Osteoblast (primary cell): ENCODE data around the gene SLC46A1. TPM values are rescaled to one million over a fixed set of nuclear protein-coding genes. Genes with fewer than 3 reads are reported as not detected.

Experiments used
- DNase-seq: peaks from one replicate; pipeline ENCODE4 v3.0.0; 2011; ENCODE audit warnings: low spot score, mixed read lengths; ENCODE audit not compliant: insufficient read length; ENCODE audit errors: missing footprints
- H2AFZ ChIP-seq: 2 replicates; pipeline ENCODE4 v1.6.0; 2011; ENCODE audit warnings: mild to moderate bottlenecking, low read length
- H3K27ac ChIP-seq: 2 replicates; pipeline ENCODE4 v1.5.1; 2011; ENCODE audit warnings: mild to moderate bottlenecking, low read depth, low read length, moderate library complexity
- H3K27me3 ChIP-seq: 2 replicates; pipeline ENCODE4 v1.6.0; 2012; ENCODE audit warnings: mild to moderate bottlenecking, control low read depth, inconsistent platforms, low read length, moderate library complexity; ENCODE audit not compliant: insufficient read depth
- H3K36me3 ChIP-seq: 2 replicates; pipeline ENCODE4 v1.5.1; 2011; ENCODE audit warnings: mild to moderate bottlenecking, low read length, control low read depth, moderate library complexity; ENCODE audit not compliant: insufficient read depth
- H3K4me1 ChIP-seq: 2 replicates; pipeline ENCODE4 v1.5.1; 2011; ENCODE audit warnings: mild to moderate bottlenecking, low read length, control low read depth, moderate library complexity; ENCODE audit not compliant: insufficient read depth
- H3K4me2 ChIP-seq: 2 replicates; pipeline ENCODE4 v1.6.0; 2011; ENCODE audit warnings: mild to moderate bottlenecking, low read length; ENCODE audit not compliant: insufficient read depth
- H3K4me3 ChIP-seq: fragments of 200-600 bp; sonication (generic); 3 replicates; pipeline ENCODE4 v1.5.1; 2012; ENCODE audit warnings: mild to moderate bottlenecking, low read length, inconsistent platforms; ENCODE audit not compliant: insufficient read depth
- H3K79me2 ChIP-seq: 2 replicates; pipeline ENCODE4 v1.6.0; 2012; ENCODE audit warnings: mild to moderate bottlenecking, low read length, control low read depth, inconsistent platforms; ENCODE audit not compliant: insufficient read depth
- H3K9me3 ChIP-seq: 2 replicates; pipeline ENCODE4 v1.5.1; 2011; ENCODE audit warnings: low read depth, low read length, control low read depth
- H4K20me1 ChIP-seq: 2 replicates; pipeline ENCODE4 v1.6.0; 2012; ENCODE audit warnings: mild to moderate bottlenecking, low read length, control low read depth; ENCODE audit not compliant: insufficient read depth
- CTCF ChIP-seq: IDR thresholded peaks from 2 replicates; pipeline ENCODE4 v1.5.1; 2011; ENCODE audit warnings: mild to moderate bottlenecking, low read depth, low read length, moderate library complexity; ENCODE audit errors: extremely low read depth
- total RNA-seq: library from RNA; depleted of rRNA; stranded (reverse); fragments of >200 nt; gene quantifications from 2 replicates; pipeline ENCODE4 v1.2.3, GENCODE V29; 2012

SLC46A1 gene
- total RNA-seq, 1 donor: 8.0 TPM

- H3K27me3 ChIP-seq: no peaks in the 10 kb centered on the region
- peaks cover 3% of the 10 kb centered on the region for H4K20me1 ChIP-seq
- no peak overlapping the region for H2AFZ ChIP-seq
- H3K4me2 ChIP-seq: no peak overlapping the region
- no peaks in the 10 kb centered on the region for H3K79me2 ChIP-seq
- H3K36me3 ChIP-seq: no peaks in the 10 kb centered on the region
- H3K4me3 ChIP-seq: no peak overlapping the region
- H3K27ac ChIP-seq: no peak overlapping the region
- DNase-seq: no peak
- TF ChIP-seq CTCF: no peak
- peaks cover 2% of the 10 kb centered on the region for H3K4me1 ChIP-seq
- H3K9me3 ChIP-seq: no peaks in the 10 kb centered on the region
Observed at GRCh38 chr17:28390141-28390540, 15.9 kb downstream of the SLC46A1 start.

- Histone ChIP-seq H3K4me3 (no peak overlapping the region), H3K27ac (no peak overlapping the region), H3K27me3 (no peaks in the 10 kb centered on the region), H3K79me2 (no peaks in the 10 kb centered on the region), H3K4me2 (no peak overlapping the region), H2AFZ (no peak overlapping the region), H3K9me3 (no peaks in the 10 kb centered on the region), H4K20me1 (peaks cover 3% of the 10 kb centered on the region), H3K36me3 (no peaks in the 10 kb centered on the region), H3K4me1 (no peaks in the 10 kb centered on the region)
- DNase-seq: no peak
- TF ChIP-seq CTCF: no peak
Observed at GRCh38 chr17:28388106-28388505, 17.9 kb downstream of the SLC46A1 start.

- Histone ChIP-seq H3K36me3 (no peaks in the 10 kb centered on the region), H3K79me2 (no peaks in the 10 kb centered on the region), H3K4me3 (no peak overlapping the region), H3K27ac (no peak overlapping the region), H3K27me3 (no peaks in the 10 kb centered on the region), H3K4me2 (no peak overlapping the region), H4K20me1 (peaks cover 3% of the 10 kb centered on the region), H3K4me1 (no peaks in the 10 kb centered on the region), H2AFZ (no peak overlapping the region), H3K9me3 (no peaks in the 10 kb centered on the region)
- no peak for TF ChIP-seq CTCF
- peak; percentile 41 for DNase-seq
Observed at GRCh38 chr17:28386391-28386790, 19.6 kb downstream of the SLC46A1 start.

GRCh38 chr17:28385406-28385805 lies 20.6 kb downstream of the SLC46A1 start:
- Histone ChIP-seq H3K36me3 (no peaks in the 10 kb centered on the region), H3K9me3 (no peaks in the 10 kb centered on the region), H3K4me2 (no peak overlapping the region), H3K4me3 (no peak overlapping the region), H3K4me1 (no peaks in the 10 kb centered on the region), H2AFZ (no peak overlapping the region), H3K27ac (no peak overlapping the region), H3K79me2 (no peaks in the 10 kb centered on the region), H3K27me3 (no peaks in the 10 kb centered on the region), H4K20me1 (peaks cover 3% of the 10 kb centered on the region)
- TF ChIP-seq CTCF: no peak
- DNase-seq: no peak
